Activated CD4-positive, alpha-beta T cell treated with anti-CD3 and anti-CD28 coated beads, Interleukin-2, amount 50 U/mL, for 24 hours (primary cell): ENCODE measurements around the gene CCDC106.

ENCODE experiments used
- DNase-seq, 2 donors: peaks; one replicate each; pipeline ENCODE4 v3.0.0-alpha.2; 2020; ENCODE audit warnings: low read depth in 1 of 2, low spot score in 1 of 2

The CCDC106 gene

DNA sequence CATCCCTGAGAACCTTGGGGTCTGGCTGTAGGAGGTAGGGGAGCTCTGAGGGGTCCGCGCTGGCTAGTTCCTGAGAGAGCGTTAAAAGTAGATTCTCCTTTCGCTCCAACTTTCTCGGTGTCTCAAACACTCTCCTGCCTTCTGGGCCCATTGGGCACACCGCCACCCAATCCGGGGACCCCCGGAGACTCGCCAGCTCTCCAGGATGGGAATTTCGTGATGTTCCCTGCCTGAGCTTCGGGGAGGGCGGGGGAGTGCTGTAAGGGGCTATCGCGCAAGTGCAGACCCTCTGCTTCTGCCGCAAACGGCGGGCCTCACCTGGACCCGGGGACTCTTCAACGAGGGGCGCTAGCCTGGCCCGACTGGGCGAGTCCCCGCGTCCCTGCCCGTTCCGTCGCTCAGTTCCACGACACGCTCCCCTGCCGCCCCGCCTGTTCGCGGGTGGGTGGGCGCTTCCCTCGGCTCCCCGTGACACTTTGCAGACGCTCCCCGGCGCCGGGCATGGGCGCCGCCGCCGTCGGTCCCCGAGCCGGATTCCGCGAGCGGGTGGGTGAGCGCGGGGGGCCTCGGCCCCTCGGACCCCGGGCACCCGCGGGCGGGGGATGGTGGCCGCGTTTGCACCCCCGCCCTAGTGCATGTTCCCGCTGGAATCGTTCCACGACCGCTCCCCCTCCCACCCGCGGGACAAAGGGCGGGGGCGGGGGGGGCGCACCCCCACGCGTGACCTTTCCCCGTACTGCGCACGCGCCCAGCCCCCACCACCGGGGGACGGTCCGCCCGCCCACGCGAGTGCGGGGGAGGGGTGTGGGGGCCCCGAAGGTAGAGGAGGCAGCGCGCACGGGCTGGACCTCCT, at the start of gene CCDC106:
Gene CCDC106 (plus strand): TSS at position 481 of the 853 bp plus-strand sequence. CDS start 835 bp downstream, outside the sequence.
- DNase-seq: no peak

DNA sequence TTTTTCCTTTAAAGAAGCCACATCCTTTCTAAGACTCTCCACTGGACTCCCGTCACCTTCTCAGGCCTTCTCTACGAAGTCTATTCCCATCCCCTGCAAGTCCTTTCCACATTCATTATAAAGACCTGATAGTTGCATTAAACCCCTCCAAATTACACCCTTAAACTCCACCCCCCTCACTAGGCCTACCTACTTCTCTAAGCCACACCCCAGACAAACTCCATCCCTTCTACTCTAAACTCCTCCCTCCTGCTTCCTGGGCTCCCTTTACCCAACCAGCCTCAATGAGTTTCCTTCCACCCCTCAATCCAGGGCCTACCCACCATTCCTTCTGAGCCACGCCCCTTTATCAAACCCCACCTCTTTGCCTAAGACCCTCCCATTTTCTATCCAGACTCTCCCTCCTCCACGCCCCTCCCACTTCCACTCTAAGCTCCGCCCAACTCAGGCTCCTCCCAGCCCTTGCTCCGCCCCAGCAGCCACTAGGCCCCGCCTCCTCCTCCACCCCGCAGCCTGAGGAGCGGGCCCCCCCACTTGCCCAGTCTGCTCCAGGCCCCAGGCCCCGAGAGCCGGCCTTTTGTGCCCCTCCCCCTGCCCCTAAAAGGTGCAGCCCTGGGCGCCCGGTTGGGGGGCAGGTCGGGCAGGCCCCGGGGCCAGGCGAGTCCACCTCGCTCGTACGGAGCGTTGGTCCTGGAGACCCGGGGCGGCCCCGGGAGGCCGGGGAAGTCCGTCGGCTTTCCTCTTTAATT, 49.1 kb upstream of the CCDC106 start:
- peak; percentile 91 to 96 for DNase-seq

DNA sequence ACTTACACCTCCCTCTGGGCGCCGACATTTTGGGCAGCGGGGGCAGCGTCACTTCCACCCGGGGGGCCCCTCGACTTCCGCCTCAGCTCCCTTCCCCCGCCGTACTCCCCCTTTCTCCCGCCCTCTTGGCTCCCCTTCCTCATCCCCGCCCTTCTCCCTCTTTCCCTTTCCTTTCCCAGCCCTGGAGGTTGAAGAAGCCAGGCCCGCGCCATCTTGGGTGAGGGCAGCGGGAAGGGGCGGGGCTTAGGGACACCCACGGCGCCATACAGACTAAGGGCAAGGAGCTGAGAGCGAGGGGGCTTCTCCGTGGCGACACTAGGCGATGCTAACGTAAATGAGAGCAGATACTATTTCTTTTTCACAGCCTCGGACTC, 48.6 kb upstream of the CCDC106 start, which contains the start of gene FIZ1:
Gene FIZ1 (minus strand): TSS at position 50 of the 374 bp plus-strand sequence. CDS start 1,652 bp downstream, outside the sequence.
- peak; percentile 93 to 97 for DNase-seq

DNA sequence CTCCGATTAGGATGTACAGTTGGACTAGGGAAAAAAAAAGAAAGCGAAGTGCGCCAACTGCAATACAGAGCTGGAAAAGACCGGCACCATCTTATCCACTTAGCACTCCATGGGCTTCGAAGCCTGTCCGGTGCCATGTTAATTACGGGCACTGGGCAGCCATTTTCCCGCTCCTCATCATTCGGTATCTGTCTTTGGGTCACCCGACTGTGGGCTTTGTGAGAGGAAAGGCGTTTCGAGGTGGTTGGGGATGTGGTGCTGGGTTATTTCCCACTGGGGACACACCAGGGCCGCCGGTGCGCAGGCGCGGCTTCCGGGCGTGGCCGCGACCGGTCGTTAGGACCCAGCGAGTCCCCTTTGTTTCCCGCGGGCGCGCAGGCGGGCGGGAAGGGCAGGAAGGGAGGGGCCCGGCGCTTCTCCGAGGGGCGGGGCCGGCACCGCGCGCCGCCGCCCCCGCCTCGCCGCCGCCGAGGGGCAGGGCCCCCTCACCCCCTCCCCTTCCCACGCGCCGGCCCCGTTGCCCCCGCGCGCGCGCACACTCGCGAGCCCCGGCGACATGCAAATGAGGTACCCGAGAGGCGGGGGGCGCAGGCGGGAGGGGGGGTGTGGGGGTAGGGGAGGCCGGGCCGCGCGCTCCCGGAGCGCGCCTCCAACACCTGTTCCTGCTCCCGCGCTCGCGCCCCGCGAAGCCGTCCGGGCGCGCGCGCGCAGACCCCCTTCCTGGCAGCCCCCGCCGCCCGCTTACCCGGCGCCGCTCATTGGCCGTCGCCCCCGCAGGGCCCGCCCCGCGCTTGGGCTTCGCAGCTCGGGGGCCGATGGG, 48.0 kb upstream of the CCDC106 start, which contains the start of gene ZNF524:
Gene ZNF524 (plus strand): TSS at position 447 of the 820 bp plus-strand sequence. CDS start 1,825 bp downstream, outside the sequence.
- DNase-seq: peak; percentile 70 to 76

DNA sequence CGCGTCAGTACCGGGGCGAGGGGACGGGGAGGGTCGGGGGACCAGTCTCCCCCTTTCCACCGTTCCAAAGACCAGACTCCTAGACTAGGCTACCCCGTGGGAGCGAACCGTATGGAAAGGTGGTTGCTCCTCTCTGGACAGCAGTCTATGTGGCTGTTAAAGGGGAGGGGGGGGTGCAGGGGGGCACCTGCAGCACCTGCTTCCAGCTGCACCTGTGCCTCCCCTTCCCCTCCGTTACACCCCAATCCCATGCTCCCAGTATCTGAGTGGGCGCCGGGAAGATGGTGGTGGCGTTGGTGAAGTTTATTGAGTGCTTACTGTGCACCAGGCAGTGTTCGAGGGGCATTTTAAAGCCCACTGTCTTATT, 47.4 kb upstream of the CCDC106 start:
- DNase-seq: no peak

DNA sequence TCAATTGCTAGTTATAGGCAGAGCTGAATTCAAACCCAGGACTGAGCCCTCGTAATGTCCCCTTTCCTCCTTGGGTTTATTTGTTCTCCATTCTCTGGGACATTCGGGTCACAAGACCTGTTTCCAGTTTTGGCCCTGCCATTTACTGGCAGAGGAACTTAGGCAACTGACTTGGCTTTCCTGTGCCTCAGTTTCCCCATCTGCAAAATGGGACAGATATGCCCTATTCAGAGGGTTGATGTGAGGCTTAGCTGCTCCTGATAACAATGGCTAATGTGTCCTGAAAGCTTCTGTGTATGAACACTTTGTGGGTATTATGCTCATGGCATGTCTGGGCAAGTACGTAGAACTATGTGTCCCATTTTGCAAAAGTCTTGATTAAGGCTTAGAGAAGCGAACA, 46.9 kb upstream of the CCDC106 start:
- DNase-seq: no peak

DNA sequence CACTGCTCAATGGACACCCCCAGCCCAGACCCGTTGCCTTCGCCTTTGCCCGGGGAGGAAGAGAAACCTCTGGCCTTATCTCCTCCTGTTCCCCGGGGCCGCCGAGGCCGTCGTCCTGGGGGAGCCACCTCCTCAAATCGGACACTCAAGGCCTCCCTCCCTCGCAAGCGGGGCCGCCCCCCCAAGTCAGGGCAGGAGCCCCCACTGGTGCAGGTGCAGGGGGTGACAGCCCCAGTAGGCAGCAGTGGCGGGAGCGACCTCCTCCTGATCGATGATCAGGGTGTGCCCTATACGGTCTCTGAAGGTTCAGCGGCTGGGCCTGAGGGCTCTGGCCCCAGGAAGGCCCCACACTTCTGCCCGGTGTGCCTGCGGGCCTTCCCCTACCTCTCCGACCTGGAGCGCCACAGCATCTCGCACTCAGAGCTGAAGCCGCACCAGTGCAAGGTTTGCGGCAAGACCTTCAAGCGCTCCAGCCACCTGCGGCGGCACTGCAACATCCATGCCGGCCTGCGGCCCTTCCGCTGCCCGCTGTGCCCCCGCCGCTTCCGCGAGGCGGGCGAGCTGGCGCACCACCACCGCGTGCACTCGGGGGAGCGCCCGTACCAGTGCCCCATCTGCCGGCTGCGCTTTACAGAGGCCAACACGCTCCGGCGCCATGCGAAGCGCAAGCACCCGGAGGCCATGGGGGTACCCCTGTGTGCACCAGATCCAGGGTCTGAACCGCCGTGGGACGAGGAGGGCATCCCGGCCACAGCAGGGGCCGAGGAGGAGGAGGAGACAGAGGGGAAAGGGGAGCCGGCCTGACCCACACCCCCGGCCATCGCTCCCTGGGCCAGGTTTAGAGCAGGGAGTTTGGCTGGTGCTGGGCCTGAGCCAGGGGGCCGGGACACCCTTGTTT, 45.7 kb upstream of the CCDC106 start:
- no peak for DNase-seq

DNA sequence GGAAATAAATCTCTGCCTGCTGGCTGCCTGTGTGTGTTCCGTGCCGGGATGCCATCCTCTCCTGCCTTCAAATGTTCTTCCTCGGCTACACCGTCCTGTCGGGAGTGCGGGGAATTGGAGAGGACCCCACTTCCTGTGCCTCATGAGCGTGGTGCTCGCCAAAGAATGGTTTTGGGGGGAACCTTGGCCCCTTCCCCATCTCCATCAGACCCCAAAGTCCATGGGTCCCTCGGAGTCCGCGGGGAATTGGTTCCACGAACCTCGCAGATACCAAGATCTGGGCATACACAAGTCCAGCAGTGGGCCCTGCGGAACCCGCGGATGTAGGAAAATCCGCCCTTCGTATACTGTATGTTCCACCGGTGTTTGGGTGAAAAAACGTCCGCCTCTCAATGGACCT, 44.9 kb upstream of the CCDC106 start:
- no peak for DNase-seq

DNA sequence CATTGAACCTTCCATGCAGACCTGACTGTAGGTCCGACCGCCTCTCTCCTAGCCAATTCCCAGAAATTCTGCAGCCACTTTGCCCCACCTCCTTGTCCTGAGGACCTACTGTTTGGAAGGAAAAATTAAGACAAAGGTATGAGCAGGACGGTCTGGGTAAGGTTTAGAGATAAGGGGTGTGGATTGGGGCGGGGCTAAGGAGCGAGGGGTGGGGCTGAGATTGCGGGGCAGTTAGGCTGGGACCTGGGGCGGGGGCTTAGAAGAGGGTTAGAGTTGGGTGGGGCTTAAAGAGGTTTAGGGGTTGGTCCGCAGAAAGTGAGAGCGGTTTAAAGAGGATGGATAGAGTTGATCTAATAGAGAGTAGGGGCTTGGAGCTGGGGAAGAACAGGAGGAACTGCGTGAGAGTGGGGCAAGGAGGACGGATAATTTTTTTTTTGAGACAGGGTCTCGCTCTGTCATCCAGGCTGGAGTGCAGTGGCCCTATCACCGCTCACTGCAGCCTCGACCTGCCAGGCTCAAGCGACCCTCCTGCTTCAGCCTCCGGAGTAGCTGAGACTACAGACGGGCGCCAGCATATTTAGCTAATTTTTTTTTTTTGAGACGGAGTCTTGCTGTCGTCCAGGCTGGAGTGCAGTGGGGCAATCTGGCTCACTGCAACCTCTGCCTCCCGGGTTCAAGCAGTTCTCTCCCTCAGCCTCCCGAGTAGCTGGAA, 44.3 kb upstream of the CCDC106 start:
- DNase-seq: no peak

DNA sequence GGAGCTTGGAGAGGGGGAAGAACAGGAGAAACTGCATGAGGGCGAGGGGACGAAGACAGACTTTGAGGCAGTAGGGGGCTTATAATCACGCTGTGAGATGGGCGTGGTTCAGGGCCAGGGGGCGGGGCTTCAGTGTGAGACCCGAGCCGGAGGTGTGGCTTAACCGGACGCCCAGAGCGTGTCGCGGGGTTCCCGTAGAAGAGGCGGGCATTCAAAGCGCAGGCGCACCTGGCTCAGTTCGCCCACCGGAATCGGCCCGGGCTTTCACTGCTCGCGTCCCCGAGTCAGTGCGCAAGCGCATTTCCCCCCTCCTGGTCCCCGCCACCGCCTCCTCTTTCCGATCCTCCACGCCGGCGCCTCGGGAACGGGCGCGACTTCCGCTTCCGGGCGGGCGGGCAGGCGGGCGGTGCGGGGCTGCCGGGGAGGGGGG, 42.8 kb upstream of the CCDC106 start:
- peak; percentile 98 to 99 for DNase-seq

DNA sequence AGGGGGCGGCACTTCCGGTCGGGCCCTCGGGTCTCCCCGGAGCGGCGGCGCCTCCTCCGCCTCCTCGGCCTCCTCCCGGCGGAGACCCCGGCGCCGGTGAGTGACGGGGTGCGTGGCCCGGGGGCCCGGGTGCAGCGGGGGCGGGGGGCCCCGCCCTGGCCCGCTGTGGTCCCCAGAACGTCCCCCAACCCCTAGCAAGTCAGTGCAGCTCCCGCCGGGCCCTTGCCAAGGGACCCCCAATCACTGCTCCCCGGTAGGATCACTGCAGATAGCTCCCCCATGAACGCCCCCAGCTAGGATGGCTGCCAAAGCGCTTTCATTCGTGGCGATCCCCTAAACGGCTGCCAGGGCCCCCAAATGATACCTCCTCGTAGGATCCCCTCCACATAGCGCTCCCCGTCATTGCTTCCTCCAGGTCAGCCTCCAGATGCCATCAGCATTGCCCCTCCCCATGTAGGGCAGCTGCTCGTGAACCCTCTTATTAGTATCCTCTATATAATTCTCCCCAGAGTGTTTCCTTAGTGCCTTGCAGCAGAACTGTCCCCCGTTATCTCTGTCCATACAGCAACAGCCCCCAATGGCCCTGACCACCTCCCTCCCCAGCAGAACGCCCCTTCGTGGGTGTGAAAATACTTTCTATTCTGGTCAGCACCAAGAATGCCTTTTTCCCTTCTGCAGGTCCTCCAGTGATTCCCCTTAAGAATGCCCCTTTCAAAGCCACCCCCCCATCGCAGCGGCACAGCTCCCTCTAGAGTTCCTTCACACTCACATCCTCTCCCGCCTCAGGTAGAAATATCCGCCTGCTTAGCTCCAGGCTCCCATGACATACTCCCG, 42.2 kb upstream of the CCDC106 start, which contains the start of gene ZNF865:
Gene ZNF865 (plus strand): TSS at position 11 of the 834 bp plus-strand sequence. CDS start 7,972 bp downstream, outside the sequence.
- DNase-seq: peak; percentile 49 to 72

DNA sequence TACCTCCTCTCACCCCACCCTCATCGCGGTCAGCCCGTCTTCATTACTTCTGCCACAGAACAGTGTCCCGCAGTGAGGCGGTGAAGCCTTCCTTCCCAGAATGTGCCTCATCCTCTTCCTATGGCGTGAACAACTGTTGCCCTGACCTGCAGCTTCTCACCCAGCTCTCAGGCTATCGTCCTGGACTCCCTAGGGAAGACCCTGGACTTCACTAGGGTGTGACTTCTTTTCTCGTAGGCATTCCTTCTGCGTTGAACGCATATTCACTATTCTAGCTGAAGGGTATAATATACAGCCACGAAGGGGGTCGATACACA, 41.6 kb upstream of the CCDC106 start:
- DNase-seq: no peak

DNA sequence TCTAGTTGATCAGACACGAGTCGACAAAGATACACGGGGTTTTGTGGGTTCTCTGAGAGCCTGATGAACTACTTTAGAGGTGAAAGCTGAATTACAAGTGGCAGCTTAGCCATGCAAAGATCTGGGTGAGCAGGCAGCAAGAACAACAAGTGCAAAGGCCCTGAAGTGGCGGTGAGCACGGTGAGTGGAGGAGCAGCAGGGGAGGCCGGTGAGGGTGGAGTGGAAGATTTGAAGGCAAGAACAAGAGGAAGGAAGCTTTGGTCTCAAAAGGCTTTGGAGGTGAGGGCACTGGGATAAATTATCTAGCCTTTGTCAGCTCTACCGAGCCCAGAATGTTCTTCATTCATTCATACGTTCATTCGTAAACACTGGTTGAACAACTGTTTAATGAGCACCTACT, 41.2 kb upstream of the CCDC106 start:
- no peak for DNase-seq

DNA sequence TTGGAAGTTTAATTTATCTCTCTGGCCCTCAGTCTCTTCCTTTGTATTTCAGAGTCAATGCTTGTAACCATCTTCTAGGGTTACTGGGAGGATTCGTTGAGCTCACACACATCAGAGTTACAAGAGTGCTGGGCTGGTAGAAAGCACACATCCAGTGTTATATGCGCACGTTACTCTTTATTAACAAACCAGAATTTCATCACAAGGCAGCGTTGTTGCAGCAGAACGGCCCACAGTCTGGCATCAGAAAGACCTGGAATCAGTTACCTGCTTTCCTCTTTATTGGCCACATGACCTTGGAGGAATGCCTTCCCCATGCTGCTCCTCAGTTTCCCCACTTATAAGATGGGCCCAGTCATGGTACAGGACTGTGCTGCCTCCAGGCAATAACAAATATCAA, 38.7 kb upstream of the CCDC106 start:
- no peak for DNase-seq

DNA sequence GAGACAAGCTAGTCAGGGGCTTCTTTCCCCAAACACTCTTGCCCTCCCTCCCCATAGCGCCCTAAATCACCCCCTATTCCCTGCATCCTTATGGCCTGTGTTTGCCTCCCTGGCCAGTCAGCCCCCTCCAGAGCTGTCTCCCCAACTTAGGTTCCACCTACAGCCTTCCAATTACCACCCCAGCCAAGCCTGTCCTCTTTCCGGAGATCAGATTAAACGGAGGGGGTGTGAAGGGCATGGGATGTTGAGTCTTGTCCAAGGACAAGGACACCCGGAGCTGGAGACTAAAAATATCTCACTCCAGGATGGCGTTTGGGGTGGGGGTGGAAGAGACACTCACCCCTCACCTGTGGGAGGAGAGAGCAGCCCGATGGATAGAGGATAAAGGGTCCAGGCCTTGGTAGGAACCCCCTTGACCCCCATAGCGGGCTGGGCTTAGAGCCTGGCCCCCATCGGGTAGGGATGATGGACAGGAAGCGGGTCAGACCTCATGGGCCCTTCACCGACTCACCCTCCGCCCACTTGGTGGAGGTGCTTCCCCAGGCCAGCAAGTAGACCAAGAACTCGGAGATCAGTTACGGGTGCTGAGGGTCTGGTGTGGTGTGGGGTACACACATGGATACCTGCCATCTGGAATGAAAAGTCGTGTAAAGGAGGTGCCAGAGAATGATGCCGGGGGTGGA, 36.6 kb upstream of the CCDC106 start:
- DNase-seq: no peak

DNA sequence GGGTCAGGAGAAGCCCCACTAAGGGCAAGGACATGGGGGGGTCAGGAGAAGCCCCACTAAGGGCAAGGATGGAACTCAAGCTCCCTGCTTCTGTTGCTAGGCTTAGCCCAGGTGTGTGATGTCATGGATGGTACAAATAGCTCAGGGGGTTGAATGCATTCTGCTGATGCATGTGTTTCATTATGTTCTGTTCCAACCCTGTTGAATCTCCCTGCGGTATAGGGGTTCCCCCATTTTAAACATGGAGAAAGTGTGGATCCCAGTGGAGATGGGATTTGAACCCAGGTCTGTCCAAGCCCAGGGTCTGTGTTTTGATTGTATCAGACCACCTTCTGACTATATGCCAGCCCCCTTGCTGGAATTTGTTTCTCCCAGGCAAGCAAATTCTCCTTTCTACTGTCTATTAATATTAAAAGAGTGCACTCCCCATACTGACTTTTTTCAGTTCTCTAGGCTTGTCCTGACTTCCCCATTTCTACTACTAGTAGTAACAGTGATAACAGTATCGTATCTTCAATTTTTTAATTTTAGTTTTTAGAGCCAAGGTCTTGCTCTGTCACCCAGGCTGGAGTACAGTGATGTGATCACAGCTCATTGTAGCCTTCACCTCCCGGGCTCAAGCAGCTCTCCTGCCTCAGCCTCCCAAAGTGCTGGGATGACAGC, 35.9 kb upstream of the CCDC106 start:
- no peak for DNase-seq

DNA sequence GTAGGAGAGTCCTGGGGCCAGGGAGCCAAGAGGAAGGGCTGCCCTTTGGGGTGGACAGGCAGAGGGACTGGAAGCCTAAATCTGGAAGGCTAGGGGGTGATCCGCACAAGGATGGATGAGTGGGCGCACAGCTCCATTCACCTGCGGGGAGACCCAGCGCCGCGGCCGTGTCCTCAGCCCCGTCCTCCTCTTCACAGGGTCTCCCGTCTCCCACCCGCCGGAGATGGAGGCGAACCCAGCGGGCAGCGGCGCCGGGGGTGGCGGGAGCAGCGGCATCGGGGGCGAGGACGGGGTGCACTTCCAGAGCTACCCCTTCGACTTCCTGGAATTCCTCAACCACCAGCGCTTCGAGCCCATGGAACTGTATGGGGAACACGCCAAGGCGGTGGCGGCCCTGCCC, 34.6 kb upstream of the CCDC106 start:
- no peak for DNase-seq
